Stimulated activated CD8-positive, alpha-beta memory T cell treated with anti-CD3 and anti-CD28 coated beads, Interleukin-4, amount 100 ng/mL, for 4 hours (primary cell): Measurements from ENCODE around the gene MLXIP.
"Not testable (repeated sequence)": the region's sequence is repeated elsewhere in the genome, so short reads cannot be mapped to it uniquely, and the experiment has no call there.

Experiments used
- DNase-seq, 2 donors: peaks; one replicate each; pipeline ENCODE4 v3.0.0-alpha.2; 2020; ENCODE audit warnings: low read depth in 2 of 2, low spot score in 1 of 2

MLXIP gene

DNA sequence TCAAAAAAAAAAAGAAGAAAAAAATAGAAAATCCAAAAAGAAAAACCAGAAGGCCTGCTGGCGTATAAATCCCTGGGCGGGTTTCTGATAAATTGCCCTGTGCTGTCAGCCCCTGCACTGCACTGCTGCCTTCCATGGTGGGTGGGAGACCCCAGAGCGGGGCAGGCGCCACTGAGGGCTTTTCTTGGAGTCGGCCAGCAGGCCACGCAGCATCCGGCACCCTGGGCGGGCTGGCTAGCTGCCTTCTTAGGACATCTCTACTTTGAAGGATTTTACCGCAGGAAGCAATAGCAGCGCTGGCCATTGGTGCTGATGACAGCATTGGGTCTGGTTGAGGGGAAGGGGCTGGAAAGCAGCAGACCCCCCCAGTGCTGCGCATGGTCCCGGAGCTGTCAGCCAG, 66.3 kb downstream of the MLXIP start:
- no peak for DNase-seq

DNA sequence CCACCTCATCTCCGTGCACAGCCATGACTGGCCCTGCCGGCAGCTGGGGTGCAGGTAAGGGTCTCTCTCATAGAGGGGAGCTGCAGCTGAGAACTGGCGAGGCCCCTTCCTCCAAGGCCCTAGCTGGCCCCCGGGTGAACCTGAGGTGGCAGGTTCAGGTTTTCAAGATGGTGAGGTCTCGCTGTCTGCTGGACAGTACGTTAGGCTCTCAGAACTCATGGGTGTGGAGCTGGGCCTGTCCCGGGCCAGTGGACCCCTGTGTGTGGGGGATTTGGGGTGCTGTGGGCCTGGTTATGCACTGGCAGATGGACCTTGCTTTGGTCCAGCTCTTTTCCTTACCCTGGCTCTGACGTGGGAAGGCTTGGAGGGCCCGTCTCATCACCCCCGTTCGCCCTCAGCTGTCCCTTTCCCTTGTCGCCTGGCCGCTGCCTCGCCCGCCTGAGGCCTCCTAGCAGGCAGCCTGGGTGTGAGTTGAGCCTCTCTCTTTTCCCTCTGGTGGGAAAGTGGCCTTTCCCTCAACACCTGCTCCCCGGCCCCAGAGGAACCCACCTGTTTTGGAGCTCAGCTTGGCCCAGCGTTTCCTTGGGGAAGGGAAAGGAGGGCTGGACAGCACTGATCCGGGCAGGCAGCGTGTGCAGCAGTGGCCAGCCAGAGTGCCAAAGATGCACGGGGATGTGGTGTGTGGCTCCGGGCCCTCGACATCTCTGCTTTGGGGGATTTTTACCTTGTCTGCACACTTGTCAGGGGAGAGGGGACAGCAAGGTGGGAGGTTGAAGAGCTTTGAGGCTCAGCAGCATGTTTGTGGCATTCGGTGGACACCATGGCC, 67.2 kb downstream of the MLXIP start:
- DNase-seq, result no peak

DNA sequence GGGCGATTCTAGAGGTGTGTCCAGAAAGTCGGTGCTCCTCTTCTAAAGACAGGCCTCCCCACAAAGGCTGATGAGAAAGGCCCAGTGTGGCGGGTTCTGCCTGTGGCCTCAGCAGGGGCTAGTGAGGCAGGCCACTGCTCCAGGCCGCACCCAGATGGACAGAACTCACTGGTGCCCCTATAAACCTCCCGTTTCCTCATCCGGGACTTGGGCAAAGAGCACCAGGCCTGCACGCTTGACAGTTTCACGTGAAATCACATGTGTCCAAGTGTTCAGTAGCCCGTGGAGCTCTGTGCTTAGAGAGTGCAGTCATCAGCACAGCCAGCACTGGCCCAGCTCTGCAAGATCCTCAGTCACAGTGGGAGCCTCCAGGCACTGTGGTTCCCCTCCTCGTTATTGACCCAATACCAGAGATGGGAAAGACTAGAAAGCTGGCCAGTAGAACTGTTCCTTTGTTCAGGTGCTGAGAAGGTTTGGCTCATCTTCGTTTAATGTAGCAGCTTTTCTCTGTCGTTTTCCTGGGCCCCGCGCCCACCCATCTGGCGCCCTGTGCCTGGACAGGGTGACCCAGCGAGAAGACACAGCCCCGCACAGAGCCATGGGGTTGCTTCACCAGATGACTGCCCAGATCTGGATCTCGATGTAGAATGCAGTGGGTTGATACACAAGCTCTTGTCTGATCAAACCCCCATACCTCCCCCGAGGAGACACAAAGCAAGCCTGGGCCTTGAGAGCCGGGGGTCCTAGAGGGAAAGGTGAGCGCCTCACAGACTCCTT, 69.1 kb downstream of the MLXIP start:
- no peak for DNase-seq

DNA sequence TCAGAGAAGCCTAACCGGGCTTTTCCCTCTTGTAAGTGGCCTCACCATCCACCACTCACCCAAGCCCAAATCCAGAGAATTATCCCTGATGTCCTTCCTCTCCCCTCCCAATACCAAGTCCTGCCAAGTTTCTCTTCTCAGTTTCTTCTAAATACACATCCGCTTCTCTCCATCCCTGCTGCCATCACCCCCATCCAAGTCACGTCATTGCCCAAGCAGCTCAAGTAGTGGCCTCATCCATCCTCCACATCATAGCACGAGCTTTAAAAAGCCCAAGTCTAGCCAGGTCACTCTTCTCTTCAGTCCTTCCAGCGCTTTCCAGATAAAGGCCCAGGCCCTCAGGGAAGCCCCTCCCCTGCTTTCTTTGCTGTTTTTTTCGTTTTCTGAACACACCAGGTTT, 70.1 kb downstream of the MLXIP start:
- DNase-seq, result no peak

DNA sequence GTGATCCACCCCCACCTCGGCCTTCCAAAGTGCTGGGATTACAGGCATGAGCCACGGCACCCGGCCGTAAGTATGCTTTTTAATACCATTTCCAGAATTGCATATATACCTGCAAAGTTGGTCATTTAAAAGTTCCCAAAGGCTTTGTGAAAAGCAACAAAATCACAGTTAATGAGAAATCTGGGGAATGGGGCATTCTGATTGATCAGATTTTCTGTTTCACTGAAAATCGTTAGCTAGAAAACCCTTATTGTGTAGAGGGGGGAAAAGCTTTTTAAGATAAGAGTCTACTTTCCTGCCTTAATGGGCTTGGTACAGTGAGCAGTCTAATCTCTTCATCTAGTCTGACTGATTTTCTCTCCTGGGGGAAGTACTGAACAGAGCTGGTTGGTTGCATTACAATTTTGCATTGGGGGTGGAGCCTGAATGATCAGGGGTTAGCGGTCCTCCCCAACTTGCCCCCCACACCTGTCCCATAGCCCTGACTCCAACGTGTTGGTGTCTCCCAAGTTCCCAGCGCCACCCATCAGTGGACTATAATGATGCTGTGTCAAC, 71.6 kb downstream of the MLXIP start:
- no peak for DNase-seq

- DNase-seq, result no peak
These were observed 74.2 kb downstream of the MLXIP start for GRCh38 chr12:122152754-122153153.

DNA sequence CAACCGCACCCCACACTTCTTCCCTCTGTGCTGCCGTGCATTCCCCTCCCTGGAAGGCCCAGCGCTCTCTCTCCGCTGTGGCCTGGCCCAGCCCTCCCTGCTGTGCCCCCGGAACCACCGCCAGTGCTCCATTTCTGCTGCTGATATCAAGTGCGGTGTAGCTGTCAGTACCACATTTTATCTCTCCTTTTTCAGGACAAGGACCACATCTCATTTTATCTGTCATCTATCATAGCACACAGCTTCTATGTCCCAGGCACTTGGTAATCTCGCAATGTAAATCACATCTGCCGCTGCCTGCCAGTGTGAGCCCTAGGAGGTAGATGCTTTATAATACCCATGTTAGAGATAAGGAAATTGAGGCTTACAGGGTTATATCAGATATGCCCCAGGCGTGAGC, 77.1 kb downstream of the MLXIP start:
- no peak for DNase-seq

- DNase-seq, result no peak
These were observed 80.2 kb downstream of the MLXIP start for GRCh38 chr12:122158700-122159285.

DNA sequence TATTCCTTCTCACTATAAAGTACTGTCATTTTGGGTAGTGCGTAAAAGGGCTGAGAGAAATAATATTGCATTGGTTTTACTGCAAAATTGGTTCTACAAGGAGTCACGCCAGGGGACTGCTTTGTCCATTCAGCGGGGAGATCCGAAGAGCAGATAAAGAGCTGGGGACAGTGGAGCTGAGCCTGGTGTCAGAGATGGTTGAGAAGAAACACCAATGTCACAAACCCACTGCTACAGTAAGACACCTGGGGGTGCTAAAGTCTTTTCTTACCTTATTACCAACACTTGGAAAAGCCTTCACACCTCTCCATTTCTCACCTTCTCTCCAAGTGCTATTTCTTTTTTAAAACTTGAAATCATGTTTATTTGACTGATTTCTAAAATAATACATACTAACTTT, 81.3 kb downstream of the MLXIP start:
- no peak for DNase-seq

DNA sequence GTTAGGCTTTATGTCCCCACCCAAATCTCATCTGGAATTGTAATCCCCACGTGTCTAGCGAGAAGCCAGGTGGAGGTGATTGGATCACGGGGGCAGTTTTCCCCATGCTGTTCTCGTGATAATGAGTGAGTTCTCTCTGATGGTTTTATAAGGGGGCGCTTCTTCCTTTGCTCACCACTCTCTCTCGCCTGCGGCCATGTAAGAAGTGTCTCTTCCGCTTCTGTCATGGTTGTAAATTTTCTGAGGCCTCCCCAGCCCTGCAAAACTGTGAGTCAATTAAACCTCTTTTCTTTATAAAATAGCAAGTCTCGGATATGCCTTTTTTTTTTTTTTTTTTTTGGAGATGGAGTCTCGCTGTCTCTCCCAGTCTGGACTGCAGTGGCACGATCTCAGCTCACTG, 82.2 kb downstream of the MLXIP start:
- DNase-seq, result no peak

DNA sequence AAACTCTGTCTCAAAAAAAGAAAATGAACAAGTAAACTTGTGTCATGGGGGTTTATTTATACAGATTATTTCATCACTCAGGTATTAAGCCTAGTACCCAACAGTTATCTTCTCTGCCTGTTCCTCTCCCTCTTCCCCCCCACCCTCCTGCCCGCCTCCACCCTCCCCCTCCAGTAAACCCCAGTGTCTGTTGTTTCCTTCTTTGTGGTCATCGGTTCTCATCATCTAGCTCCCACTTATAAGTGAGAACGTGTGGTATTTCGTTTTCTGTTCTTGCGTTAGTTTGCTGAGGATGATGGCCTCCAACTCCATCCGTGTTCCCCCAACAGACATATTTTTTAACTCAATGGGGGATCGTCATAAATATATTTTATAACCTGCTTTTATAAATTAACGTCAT, 83.1 kb downstream of the MLXIP start:
- no peak for DNase-seq

GRCh38 chr12:122162976-122163375, 84.4 kb downstream of the MLXIP start:
- no peak for DNase-seq

DNA sequence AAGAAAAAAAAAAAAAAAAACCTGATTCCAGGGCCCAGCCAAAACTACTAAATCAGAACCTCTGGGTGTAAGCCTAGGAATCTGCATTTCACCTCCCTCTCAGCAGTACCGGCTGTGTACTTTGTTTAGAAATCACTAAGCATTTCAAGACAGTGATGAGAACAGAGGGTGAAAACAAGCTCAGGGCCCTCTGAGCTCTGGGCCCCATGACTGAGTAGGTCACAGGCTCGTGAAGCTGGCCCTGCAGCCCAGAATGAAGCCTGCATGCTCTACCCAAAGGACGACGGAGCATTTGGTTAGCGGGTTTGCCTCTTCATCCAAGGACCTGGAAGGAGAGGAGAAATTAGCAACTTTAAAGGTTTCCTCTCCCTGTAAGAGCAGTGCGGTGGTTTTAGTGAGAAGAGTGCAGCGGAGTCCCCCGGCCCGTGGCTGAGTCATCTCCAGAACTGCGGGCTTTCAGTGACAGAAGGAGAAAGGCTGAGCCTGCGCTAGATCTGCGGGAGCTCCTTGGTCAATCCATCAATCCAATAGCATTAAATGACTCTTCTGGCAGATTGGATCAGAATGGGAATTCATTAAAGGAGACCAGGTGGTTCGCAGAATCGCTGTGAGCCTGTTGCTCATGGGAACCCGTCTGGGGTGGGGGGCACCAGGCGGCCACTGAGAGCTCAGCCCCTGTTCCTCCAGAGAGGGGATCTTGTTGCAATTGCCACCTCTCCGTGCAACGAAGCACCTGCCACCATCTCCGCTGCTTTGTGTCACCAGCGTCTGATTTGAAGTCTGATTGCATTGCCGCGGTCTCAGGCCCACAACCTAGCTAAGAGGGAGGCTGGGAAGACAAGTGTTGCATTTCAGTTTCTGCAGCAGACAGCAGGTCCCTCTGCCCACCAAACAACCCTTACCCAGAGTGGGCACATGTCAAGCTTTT, 88.1 kb downstream of the MLXIP start:
- no peak for DNase-seq

GRCh38 chr12:122167356-122167925, 88.9 kb downstream of the MLXIP start:
- no peak for DNase-seq

DNA sequence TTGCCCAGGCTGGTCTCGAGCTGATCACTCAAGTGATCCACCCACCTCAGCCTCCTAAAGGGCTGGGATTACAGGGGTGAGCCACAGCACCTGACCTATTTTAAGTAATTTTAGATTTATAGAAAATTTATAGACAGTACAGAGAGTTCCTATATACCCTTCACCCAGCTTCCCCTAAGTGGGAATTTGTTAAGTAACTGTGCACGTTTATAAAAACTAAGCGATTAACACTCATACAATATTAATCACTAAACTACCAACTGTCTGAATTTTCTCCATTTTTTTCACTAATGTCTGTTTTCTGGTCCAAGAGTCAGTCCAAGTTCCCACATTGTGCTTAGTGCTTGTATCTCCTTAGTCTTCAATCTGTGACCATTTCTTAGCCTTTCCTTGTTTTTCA, 89.9 kb downstream of the MLXIP start:
- no peak for DNase-seq

DNA sequence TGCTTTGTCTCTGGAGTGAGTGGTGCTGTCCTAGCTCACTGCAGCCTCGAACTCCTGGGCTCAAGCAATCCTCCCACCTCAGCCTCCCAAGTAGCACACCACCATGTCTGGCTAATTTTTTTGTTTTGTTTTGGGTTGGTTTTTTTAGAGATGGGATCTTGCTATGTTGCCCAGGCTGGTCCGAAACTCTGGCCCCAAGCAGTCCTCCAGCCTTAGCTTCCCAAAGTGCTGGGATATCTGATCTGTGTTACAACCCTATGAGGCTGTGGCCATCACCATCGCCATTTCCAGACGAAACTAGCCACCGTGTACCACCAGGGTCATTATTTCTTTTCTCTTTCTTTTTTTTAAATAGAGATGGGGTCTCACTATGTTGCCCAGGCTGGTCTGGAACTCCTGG, 92.8 kb downstream of the MLXIP start:
- no peak for DNase-seq

GRCh38 chr12:122172262-122172939, 93.8 kb downstream of the MLXIP start:
- no peak for DNase-seq

DNA sequence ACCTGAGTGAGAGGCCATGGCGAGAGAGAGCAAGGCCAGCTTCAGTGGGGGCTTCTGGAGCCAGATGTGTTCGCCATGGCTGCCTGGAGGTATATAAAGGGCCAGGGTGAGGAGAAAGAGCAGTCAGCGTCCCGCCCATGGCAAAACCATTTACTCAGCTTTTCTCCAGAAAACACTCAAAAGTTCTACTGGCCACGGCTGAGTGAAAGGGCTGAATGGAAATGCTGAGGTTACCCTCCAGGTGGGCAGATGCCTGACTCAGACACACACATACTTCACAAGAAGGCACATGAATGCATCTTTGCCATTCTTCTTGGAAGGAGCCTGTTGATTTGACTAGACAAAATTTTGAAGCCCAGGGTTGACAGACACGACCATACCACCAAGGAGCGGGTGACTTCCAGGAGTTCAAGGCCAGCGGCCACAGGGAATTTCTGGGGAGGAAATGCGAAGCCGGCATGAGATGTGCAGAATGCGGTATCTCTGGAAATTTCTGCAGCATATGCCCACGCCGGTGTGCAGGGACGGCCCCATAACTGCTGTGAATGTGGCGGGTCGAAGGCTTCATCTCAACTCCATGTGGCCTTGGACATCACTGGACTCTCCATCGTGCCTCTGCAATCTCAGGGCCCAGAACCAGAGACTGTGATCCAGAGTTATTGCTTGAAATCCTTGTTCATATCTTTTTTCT, 95.7 kb downstream of the MLXIP start, which contains the start of gene IL31:
Gene IL31 (minus strand): TSS at position 67 of the 691 bp plus-strand sequence. CDS start 49 bp downstream, at position 18.
- no peak for DNase-seq

GRCh38 chr12:122176473-122176872, 97.9 kb downstream of the MLXIP start:
- DNase-seq, result not testable (repeated sequence)
